ENCODE results near the gene SETD4.
"Not testable (repeated sequence)": the region's sequence is repeated elsewhere in the genome, so short reads cannot be mapped to it uniquely, and the experiment has no call there.

SETD4 gene

GRCh38 chr21:36079010-36079649 lies 18.8 kb upstream of the SETD4 start:
- no peak for DNase-seq (ENCODE audit: low read depth in 2 of 2)

- no peak for DNase-seq (ENCODE audit: low read depth in 2 of 2)
Observed at GRCh38 chr21:36077758-36078157, 17.4 kb upstream of the SETD4 start.

GRCh38 chr21:36076878-36077655 lies 16.7 kb upstream of the SETD4 start:
- DNase-seq (ENCODE audit: low read depth in 2 of 2), result no peak

DNA sequence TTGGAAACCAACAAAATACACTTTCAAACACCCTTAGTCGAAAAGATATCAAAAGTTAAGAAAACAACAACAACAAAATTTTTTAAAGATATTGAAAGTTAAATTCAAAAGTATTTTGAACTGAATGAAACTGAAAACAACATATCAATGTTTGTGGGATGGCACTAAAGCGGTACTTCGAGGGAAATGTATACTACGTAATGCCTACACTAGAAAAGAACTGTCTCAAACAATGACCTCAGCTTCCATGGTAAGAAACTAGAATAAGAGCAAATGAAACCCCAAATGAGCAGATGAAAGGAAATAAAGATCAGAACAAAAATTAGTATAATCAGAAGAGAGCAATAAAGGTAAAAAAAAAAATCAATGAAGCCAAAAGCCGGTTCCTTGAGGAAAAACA lies 15.6 kb upstream of the SETD4 start:
- no peak for DNase-seq (ENCODE audit: low read depth in 2 of 2)

GRCh38 chr21:36075171-36075570 lies 14.8 kb upstream of the SETD4 start:
- DNase-seq (ENCODE audit: low read depth in 2 of 2), result no peak

DNA sequence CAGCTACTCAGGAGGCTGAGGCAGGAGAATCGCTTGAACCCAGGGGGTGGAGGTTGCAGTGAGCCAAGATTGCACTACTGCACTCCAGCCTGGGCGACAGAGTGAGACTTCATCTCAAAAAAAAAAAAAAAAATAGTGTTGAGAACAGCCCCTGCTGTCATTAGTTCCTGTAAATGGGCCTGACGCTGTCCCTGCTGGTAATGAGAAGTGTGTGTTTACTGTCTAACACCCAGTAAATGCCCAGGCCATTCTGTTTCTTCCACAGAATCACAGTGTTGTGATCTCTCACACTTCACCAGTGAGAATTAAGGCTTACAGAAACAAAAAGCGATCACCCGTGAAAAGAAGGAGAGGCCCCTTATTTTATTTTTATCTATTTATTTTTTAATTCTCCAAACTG lies 13.6 kb upstream of the SETD4 start:
- DNase-seq (ENCODE audit: low read depth in 2 of 2), result not testable (repeated sequence)

- no peak for DNase-seq (ENCODE audit: low read depth in 2 of 2)
Observed at GRCh38 chr21:36073181-36073580, 12.9 kb upstream of the SETD4 start.

DNA sequence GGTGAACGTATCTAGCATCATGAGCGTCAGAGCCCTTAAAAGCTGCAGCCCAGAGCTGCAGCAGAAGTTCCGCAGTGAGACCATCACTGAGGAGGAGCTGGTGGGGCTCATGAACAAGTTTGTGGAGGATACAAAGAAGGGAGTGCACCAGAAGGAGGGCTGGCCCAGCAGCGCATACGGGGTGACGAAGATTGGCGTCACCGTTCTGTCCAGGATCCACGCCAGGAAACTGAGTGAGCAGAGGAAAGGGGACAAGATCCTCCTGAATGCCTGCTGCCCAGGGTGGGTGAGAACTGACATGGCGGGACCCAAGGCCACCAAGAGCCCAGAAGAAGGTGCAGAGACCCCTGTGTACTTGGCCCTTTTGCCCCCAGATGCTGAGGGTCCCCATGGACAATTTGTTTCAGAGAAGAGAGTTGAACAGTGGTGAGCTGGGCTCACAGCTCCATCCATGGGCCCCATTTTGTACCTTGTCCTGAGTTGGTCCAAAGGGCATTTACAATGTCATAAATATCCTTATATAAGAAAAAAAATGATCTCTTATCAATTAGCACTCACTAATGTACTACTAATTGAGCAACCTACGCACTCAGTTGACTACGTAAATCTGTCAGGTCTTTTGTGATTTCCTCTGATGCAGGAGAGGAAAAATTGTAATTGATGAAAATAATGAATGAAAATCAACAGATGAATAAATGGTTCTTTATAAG lies 12.3 kb upstream of the SETD4 start:
- DNase-seq (ENCODE audit: low read depth in 2 of 2), result no peak

DNA sequence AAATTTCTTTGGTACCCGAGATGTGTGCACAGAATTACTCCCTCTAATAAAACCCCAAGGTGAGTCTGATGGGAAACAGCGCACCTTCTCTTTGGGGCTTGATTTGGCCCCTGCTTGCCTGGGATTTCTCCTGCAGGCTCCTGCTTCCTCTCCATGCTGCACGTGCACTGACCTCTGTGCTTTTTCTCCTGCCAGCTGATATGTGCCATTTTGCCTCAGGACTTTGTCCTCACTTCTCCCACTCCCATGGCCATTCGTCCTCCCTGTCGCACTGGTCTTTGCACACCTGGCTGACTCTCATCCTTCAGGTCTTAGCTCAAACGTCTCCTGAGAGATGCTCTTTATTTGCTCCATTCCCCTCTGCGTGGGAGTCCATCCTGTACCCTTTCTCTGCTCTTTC lies 10.7 kb upstream of the SETD4 start:
- DNase-seq (ENCODE audit: low read depth in 2 of 2), result no peak

DNA sequence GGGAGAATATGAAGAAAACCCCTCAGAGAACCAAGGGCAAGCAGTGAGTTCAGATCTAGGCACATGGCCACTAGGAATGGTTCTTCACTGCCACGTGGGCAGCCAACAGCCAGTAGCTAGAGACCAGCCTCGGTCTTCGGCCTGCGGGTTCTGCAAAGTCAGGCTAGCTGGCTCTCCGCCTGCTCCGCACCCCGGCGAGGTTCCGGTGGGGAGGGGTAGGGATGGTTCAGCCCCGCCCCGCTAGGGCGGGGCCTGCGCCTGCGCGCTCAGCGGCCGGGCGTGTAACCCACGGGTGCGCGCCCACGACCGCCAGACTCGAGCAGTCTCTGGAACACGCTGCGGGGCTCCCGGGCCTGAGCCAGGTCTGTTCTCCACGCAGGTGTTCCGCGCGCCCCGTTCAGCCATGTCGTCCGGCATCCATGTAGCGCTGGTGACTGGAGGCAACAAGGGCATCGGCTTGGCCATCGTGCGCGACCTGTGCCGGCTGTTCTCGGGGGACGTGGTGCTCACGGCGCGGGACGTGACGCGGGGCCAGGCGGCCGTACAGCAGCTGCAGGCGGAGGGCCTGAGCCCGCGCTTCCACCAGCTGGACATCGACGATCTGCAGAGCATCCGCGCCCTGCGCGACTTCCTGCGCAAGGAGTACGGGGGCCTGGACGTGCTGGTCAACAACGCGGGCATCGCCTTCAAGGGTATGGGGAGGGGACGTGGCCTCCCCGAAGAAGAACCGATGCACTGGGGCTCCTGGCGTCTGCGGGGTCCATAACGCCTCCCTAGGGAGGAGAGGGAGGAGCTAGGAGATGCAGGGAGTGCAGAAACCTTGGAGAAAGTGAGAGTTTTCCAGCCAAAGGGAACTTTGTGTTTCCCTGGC lies 9.6 kb upstream of the SETD4 start, which contains the start of gene CBR1:
CBR1 (plus strand) TSS at position 312 of the 871 bp plus-strand sequence; CDS start at position 404, 92 bp downstream.
- peak; percentile 75 to 76 for DNase-seq (ENCODE audit: low read depth in 2 of 2)

- no peak for DNase-seq (ENCODE audit: low read depth in 2 of 2)
Observed at GRCh38 chr21:36068748-36069398, 8.5 kb upstream of the SETD4 start.

- no peak for DNase-seq (ENCODE audit: low read depth in 2 of 2)
Observed at GRCh38 chr21:36065497-36066036, 5.2 kb upstream of the SETD4 start.

DNA sequence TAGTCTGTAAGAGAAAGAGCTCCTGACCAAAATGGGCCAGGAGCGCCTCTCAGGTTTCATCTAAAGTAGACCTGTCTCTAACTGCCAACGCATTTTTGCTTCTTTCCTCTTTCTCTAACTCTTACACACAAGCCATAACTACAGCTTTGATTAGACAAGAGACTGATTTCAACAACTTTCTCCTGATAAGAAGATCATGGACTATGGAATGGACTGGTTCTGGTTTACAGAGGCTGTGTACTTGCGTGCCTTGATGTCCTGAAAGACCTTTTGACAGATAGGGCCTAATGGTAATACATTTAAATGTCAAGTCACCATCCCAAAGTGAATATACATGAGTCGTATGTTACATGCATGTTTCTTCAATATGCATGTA lies 3.7 kb upstream of the SETD4 start:
- no peak for DNase-seq (ENCODE audit: low read depth in 2 of 2)

DNA sequence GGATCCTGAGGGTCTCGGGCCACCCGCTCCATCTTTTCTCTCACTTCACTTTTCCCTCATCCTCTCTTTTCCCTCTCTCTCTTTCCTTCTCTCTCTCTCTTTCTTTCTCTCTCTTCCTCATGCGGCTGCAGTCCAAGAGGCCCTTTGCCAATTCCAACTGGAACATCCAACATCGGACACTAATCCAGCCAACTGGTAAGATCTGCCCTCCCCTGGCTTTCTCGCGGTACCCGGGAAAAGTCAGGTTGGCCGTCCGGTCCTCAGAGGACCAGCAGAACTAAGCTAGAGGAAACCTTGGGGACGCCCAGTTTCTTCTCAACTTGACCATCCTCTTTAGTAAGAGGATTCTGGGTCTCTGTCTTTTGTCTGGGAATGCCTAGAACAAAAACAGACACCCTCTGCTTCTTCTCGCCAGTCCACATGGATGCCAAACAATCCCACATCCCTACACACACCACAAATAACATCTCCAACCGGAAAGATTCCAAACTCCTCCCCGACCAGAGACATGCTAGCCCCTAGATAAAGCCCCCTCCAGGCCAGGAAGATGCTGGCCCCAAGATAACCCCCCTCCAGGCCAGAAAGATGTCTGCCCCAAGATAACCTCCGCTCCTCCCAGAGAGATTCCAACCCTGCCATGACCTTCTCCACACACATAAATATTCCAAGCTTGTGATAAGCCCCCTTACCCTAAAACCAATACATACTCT lies 3.2 kb upstream of the SETD4 start:
- DNase-seq (ENCODE audit: low read depth in 2 of 2), result no peak

- DNase-seq (ENCODE audit: low read depth in 2 of 2), result no peak
Observed at GRCh38 chr21:36061445-36061844, 1.1 kb upstream of the SETD4 start.

GRCh38 chr21:36059823-36060158 lies 535 bp downstream of the SETD4 start:
- DNase-seq (ENCODE audit: low read depth in 2 of 2), result no peak

- no peak for DNase-seq (ENCODE audit: low read depth in 2 of 2)
Observed at GRCh38 chr21:36055551-36055950, 4.8 kb downstream of the SETD4 start.

DNA sequence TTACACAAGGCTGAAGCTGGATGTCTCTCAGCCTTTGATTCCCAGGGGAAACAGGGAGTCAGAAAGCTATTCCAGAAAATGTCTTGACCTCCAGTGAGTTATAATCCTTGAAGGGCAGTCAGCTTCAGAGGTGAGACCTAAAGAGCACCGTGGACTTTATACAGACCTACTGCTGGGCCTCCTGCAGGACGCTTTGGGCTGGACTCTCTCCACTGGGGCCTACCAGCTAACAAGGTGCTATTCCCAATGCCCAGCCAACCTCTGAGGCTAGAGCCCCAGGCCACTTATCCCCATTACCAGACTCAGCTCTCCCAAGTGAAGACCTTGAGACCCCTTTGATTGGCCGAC lies 6.6 kb downstream of the SETD4 start:
- no peak for DNase-seq (ENCODE audit: low read depth in 2 of 2)

DNA sequence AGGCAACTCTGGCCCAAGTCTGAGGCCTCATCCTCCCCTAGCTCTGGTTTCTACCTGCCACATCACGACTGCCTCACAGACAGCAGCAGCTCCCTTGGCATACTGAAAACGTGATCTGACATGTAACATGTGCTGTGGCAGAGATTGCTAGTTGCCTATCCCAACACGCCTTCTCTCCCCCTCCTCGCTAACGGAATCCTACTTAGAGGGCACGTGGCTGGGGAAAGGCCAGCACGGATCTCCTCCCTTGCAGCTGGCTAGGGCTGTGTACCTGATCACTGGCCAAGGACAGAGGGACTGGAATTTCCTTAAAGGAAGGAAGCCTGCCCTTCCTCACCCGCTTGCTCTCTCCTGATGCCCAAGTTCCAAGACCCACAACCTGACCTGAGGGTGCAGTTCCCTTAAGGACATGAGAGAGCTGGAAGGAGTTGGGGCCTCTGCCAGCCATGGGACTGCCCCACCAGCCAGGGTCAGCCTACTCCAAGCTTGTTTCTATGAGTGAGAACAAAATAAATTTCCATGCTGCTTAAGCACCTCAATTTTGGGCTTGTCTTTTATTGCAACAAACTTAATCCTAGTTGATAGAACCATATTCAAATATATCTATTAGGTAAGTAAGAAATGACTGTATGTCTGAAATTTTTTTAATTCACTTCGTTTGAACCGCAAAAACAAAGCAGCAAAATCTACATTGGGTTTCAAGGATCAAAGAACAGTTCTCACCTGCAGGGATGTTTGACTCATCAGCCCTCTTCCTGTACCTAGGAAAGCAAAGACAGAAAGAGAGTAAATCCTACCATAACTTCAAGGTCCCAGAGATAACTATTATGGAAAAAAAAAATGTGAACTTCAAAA lies 7.2 kb downstream of the SETD4 start:
- no peak for DNase-seq (ENCODE audit: low read depth in 2 of 2)

- no peak for DNase-seq (ENCODE audit: low read depth in 2 of 2)
Observed at GRCh38 chr21:36048357-36048756, 12.0 kb downstream of the SETD4 start.

All from stimulated activated CD8-positive, alpha-beta memory T cell treated with anti-CD3 and anti-CD28 coated beads, Interleukin-2, amount 100 ng/mL, for 1 hour (primary cell).